Left renal cortex interstitium (tissue), 4 donors: ENCODE results near the gene CDK14. TPM values are rescaled to one million over a fixed set of nuclear protein-coding genes. Genes with fewer than 3 reads are reported as not detected.
A peak's percentile ranks its signal among the peaks of the same experiment; 100 is the strongest.
"Not testable (repeated sequence)": the region's sequence is repeated elsewhere in the genome, so short reads cannot be mapped to it uniquely, and the experiment has no call there.

ENCODE experiments used
- DNase-seq, 4 donors: peaks; one replicate each; pipeline ENCODE4 v3.0.0-alpha.2; 2013; ENCODE audit warnings: low read depth in 4 of 4, low spot score in 2 of 4, missing footprints in 1 of 4
- polyA plus RNA-seq, 4 donors: library from polyadenylated mRNA; unstranded; fragments of 120-200 nt; gene quantifications; one replicate each; pipeline ENCODE4 v1.2.1, GENCODE V29; 2013; ENCODE audit not compliant: insufficient read length in 4 of 4

CDK14 gene
- polyA plus RNA-seq, 4 donors: 29.4 to 32.5 (median 29.7) TPM

DNA sequence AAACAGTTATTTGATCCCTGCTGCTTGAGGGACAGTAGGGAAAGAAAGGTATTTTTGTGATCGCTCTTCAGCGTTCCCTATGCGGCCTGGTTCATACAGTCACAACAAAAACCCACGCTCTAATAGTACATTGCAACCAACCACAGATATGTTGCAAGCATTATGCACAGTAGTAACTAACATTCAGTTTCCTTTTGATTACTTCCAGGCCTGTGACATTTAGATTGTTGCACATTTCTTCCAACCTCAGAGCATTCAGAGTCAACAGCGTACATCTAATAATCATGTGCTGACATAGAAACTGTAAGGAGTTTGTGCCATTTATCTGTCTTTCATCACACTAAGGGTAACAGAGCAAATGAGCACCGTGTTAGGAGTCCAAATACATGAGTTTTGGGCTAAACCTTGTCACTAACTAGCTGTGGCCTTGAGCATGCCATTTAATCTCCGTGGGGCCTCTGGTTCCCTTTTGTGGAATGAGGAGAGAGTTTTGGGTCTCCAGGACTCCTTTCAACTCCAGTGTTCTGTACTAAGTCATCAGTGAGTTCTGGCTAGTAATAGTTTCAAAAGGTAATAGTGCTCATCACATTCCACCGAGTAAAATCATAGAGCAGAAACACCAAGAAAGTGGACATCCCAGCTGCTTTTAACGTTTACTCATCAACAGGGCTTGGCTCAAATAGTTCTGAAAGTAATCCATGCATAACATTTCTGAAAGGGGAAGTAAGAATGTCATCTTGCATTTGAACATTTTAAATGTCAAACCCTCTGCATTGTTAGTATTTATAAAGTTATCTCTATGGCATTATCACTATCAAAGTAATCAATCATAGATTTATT is 569.1 kb downstream of the CDK14 start:
- no peak for DNase-seq

DNA sequence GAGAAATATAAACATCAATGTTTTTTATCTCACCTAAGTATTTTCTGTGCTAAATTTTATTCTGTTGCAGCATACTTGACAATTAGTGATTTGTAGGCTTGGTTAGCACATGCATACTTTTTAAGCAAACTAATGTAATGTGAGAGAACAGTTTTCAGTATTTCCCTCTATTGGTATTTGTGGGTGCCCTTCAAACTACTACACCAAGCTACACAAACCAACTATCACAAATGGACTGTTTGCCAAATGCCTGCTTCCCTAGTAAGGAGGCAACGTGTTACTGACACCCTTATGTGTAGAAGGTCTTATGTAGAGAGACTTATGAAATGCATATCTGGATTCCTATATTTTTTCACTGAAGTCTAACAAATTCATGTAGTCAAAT is 569.7 kb downstream of the CDK14 start:
- no peak for DNase-seq

DNA sequence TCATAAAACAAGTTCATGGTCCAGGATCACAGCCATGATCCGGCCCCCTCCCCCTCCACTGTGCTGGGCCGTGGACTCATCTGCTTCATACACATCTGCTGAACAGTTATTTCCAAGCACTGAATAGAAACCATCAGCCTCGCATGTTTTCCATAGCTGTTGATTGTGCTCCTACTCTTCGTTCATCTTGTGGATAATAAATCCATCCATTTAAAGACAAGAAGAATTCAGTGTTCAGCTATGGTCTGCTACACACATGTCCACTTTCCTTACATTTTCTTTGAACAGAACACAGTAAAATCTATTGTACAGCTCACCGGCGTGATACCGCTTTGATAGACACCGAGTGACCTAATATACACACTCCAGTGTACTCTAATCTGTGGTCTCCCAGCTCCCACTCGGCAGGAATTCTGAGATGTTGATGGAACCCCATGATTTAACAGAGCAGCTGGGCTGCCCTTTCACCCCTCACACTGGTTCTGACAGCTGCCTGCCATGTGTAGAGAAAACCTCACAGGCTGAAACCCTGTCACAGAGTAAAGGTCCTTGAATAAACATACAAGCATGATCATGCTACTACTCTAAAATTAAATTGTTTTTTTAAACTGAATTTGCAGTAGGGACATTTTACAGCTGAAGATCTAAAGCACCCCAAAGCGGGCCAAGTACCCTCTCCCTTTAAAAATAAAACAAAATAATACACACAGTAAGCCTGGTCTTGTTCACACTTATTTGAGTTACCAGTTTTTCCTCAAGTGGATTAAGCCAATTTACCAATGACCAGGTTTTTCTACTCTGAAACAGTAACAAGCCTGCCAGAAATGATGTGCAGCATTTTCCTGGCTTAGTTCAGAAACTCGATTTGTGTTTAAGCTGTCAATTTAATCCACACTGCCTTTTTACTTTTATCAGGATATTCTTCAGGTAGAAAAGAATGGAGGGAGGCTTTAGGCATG is 573.0 kb downstream of the CDK14 start:
- peak in 1 of 4 donors; percentile 31 for DNase-seq

DNA sequence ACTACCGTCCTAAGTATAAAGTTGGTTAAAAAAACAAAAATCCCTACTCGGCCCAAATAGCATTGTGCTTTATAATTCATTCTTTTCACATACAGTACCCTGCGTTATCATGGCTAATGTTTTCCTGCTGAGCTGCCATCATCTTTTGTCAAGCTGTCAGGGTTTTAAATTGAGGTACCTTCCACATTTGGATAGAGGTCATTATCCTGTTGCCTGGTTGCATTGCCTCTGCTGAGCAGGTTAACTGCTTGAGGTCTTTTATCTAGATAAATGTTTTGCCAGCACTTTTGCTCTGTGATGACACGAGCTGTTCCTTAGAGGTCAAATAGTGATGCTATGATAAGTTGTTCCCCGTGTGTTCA is 573.7 kb downstream of the CDK14 start:
- DNase-seq: no peak

DNA sequence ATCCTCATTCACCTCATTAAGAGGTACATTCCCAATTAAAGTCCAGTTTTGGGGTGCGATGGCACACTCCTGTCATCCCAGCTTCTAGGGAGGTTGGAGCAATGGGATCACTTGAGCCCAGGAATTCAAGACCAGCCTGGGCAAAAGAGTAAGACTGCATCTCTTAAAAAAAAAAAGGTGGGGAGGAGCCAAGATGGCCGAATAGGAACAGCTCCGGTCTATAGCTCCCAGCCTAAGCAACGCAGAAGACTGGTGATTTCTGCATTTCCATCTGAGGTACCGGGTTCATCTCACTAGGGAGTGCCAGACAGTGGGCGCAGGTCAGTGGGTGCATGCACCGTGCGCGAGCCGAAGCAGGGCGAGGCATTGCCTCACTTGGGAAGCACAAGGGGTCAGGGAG is 577.1 kb downstream of the CDK14 start:
- not testable (repeated sequence) for DNase-seq

DNA sequence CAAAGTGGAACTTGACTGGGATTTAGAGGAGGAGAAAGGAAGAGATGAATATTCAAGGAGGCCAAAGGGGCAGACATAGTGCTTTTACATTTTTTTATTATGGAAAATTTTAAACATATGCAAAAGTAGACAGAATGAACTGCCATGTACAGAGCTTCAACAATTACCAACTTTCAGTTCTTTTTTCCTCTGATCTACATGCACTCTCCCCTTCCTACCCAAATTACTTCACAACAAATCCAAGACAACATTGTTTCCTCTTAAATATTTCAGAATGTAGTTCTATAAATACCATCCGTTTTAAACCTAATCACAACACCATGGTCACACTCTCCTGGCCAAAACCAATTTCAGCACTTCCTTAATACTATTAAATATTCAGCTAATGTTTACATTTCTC is 584.6 kb downstream of the CDK14 start:
- no peak for DNase-seq

DNA sequence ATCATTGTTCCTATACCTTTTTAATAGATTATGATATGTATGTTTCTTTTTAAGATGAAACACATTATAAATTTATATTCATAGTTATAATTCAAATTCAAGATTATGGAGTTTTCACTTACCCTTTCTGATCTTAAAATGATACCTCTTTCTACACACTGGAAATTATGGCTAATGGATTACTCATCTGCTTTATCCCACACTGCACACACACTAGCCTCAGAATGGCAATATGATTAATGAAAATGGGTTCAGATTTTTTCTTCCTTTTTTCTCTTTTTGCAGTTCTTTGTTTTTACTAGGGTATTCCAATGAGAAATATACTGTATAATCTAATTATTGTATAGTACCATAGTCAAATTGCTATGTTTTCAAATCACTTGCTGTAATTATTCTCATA is 585.8 kb downstream of the CDK14 start:
- DNase-seq: no peak

DNA sequence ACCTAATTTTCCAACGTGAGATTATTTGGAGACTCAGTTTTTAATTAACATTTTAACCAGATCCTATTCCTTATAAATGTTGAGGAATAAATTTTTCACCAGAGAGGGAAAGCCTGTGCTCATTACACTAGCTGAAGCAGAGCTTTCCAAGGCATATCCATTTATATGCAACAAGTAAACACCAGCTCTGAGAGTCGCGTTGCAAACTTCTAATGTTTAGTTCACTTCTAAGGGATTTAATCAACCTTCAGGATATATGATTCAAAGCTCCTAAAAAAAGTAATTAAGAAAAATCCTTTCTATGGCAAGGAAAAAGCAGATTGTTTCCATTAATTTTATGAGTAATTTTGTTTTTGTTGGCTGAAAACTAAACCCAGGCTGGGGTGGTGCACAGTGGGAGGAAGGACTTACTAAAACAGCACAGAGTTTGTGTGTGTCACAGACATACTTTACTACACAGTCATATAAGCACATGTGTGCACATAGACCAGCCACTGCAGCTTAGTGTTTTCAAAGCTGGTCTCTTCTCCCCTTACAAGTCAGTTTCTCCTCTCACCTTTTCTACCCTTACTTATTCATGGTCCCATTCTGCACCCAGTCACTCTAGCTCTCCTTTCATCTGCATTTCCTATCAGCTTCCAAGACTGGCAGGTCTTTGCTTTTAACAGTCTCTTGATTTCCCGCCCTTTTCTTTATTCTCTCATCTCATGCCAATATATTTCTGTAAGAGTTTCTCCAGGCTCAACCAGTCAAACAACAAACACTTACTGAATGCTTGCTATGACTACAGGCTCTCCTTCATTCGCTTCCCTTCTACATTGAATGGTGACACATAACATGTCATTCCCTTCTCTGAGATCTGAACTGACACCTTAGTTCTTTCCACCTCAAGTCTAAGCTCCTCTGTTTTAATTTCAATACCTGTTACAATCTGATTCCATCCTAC is 587.0 kb downstream of the CDK14 start:
- peak in 1 of 4 donors; percentile 52 for DNase-seq

DNA sequence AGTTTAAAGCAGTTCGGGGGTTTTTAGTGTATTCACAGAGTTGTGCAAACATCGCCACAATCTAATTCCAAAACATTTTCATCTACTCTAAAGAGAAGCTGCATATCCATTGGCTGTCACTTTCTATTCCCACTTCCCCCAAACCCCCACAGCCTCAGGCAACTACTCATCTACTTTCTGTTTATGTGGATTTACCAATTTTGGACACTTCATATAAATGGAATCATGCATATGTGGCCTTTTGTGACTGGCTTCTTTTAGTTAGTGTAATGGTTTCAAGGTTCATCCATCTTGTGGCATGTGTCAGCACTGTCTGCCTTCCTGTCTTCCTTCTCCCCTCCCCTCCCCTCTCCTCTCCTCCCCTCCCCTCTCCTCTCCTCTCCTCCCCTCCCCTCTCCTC is 589.6 kb downstream of the CDK14 start:
- DNase-seq: no peak

DNA sequence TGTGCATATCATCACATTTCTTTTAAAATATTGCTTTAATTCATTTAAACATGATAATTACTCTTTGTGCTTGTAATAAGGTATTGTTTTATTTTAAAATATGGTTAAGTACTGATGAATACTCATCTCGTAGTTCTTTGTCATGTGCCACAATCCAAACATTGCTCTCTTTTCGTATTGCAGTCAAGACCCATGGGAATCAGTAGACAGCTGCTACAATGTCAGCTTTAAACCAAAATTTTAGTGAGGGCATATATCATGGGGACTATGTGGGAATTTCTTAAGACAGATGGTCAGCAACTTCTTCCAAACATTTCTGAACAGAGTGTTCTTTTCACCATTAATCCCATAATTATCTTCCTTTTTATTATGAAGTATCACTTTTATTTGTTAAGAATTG is 590.9 kb downstream of the CDK14 start:
- no peak for DNase-seq

DNA sequence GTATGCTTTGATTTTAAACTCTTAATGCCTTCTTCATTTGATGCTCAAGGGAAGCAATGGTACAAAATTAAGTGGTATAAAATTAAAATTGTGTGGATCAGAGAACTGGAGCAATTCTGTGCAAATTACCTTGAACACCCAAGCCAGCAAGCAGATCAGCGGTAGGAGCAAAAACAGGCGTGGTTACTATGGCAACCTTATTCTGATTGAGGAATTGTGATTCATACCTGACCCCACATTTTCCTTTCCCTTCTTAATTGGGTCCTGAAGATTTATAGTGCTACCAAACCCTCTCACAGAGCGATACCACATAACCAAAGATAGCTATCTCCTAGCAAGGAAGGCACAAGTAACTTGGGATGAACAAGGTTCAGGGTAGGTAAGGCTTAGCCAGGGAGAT is 595.6 kb downstream of the CDK14 start:
- no peak for DNase-seq

DNA sequence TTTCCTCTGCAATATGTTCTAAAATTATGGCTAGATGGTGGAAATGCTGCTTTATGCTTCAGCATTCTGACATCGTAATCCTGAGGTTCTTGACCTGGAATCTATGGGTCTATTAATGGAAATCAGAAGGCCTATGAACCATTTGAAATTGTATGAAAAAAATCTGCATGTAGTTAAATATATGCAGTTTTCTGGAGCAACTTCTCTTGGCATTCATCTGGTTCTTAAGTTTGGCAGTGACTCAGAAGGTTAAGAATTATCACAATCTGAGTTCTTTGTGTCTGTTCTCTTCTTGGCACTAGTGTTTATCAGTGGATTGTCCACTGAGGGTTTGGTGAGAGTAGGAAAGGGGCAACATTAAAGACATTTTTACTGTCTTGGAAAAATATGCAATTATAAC is 597.0 kb downstream of the CDK14 start:
- no peak for DNase-seq

DNA sequence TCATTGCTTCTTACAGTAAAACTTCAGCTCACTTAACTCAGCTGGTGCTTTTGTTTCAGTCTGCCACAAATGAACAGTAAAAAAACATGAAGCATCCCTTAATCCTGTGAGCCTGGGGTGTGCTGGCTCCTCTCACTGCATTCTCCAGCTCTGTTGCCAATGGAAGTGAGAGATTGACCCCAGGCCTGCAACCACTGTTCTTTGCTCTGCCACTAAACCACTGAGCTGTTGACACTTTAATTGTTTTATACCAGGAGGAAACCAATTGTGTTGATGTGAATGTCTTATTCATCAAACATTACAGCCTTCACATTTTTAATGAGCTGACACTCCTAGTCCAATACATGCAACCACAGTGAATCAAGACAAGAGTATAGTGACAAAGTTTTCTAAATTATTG is 598.7 kb downstream of the CDK14 start:
- DNase-seq: no peak

DNA sequence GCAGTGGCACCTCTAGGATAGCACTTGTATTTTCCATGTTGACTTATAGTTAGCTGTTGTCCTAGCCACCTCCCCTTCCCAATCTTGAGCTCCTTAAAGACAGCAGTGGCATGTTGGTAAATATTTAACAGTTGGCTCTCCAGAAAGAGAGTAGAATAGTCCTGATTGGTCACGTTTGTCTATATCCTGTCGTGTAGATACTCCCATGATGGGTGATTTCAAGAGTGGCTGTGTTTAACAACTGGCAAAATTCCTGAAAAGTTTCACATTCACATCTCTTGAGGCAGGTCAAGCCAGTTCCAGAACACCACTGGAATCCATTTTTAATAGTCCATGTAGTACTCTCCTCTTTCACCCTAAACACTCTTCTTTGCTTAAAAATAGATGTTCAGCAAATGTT is 599.9 kb downstream of the CDK14 start:
- DNase-seq: no peak

DNA sequence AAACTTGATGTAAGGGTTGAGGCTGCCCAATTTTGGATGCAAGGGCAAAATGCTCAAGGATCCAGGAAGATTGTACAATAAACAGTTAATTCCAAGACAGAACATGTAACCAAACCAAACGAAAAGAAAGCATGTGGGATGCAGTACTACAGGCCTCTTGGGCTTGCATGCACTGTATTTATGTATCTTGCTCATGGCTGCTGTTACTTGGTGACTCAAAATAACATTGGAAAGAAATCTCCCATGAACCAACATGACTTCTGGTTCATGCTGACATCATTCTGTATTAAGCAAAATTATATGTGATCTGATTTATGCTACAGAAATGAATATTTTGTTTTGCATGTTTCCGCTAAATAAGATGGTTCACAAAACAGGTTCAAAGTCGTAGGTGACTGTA is 602.2 kb downstream of the CDK14 start:
- no peak for DNase-seq

DNA sequence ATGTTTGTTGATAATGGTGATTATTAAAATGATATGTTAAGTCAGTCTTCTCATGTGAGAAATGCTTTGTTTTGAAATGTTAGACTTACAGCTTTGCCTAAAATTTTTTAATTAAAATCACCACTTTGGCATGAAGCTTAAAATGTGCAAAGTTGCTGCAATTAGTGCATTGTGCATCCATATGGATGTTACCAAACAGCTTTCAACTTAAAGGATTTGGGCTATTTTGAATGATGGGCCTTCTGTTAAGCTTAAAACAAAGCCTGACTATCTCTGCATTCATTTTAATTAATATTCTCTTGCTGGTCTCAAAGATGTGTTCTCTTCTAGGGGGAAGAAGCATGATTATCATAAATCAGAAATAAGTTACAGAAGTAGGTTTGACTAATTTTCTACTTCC is 603.5 kb downstream of the CDK14 start:
- DNase-seq: no peak

DNA sequence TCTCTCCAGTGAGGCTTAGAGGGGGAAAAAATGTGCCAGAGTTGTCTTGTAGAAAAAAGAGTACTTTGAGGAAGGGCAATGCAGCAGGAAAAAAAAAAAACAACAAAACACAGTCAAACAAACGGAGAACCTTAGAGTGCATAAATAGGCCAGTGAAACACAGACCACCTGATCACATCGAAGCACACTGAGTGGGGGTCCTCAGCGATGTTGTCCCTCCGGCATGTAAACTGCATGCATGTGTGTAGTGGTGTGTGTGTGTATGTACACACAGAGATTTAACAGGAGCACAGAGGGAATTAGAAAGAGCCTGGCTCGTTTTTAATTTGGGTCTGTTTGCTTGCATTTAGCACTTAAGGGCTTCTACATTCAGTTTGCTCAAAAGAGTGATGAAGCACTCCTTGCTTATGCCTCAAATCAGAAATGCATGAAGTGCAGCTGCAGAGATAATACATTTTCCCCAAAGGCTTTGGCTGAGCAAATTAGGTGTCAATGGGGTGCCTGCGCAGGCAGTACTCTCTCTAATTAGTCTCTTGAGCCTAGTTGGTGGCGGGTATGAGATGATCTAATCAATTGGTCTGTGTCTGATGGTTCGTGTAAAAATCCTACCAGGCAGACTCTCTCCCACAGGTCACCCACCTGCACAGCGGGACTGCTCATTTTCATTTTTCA is 605.5 kb downstream of the CDK14 start:
- no peak for DNase-seq

DNA sequence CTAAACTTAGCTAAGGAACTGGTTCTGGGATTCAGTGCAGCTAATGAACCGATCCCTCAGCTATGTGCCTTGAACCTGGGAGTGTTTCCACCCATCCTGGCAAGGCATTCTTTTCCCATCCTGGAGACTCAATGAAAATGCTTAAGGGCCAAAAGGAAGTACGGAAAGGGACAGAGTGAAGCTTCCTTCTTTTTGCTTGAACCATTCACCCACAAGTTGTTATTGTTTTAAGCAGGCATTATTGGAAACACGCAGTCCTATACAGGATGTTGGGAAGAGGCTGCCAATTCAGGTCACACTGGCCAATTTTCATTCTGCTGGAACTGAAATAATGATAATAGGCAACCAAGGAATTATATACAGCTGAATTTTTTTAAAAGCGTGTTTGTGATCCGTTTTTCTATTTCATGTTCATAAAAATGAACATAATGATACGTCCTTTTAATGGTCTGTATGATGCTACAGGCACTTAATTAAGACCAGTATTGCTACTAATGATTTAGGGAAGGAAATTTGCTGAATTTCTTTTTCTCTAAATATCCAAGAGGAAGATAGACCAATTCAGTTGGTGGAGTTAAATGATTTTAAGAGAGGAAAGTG is 610.3 kb downstream of the CDK14 start:
- DNase-seq: no peak

DNA sequence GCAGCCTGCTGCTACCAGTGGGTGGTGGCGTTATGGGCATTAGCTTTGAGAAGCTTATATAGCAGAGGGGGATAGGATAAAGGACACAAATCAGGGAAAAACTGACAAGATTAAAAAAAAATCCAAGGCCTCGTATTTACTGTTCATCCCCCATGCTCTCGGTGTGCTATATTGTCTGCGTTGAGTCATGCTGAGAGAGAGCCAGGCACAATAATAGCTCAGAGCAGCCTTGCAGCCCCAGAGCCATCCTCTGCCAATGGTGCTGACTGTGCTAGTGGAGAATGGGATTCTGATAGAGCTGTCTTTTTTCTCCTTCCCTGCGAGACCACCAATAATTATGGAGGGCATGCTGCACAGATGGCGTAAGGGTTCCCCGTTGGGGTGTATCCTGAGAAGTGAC is 616.5 kb downstream of the CDK14 start:
- no peak for DNase-seq

DNA sequence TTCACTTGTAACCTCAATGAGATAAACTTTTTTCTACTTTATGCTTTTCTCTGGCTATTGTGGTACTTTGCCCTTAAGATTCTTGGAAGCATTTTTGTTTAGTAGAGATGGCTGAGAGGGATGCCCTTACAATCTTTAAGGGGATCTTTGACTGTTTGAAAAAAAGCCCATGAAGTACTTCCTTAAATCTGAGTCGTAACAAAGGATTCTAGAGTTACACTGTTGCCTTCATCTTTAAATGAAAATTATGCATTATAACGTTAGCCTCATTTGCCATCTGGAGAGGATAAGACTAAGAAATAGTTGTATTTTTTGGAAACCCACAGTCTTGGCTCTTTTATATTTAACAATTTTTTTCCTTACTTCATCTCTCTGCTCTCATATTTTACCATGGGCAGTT is 630.3 kb downstream of the CDK14 start:
- DNase-seq: no peak
